HepG2 (cell line): ENCODE measurements around the gene MYL4. TPM values are rescaled to one million over a fixed set of nuclear protein-coding genes. Genes with fewer than 3 reads are reported as not detected.

Source experiments
- CBX2 ChIP-seq, 2 experiments: fragments of 200-600 bp in 1 of 2; sonication (generic); formaldehyde crosslinking in 1 of 2; IDR thresholded peaks; 2 replicates each; pipeline versions ENCODE4 v1.7.0 to v1.8.1; 2018 to 2022; ENCODE audit warnings: low read depth in 2 of 2, low read length in 1 of 2, mild to moderate bottlenecking in 1 of 2, missing genetic modification reagents in 1 of 2
- CEBPB ChIP-seq: IDR thresholded peaks from 2 replicates; pipeline ENCODE4 v1.6.1; 2011; ENCODE audit warnings: low read depth, low read length, improper control_type of control experiment, borderline replicate concordance
- HNRNPLL ChIP-seq: fragments of 200-400 bp; formaldehyde crosslinking; IDR thresholded peaks from 2 replicates; pipeline ENCODE4 v1.6.1; 2017; ENCODE audit warnings: mild to moderate bottlenecking, low read depth, low read length; ENCODE audit not compliant: poor library complexity, severe bottlenecking
- MEIS2 ChIP-seq: sonication (generic); formaldehyde crosslinking; IDR thresholded peaks from 2 replicates; pipeline ENCODE4 v1.9.0; 2021; ENCODE audit warnings: mild to moderate bottlenecking, missing genetic modification reagents
- MYC ChIP-seq: sonication (generic); formaldehyde crosslinking; IDR thresholded peaks from 2 replicates; pipeline ENCODE4 v1.9.0; 2021; ENCODE audit warnings: missing genetic modification reagents, borderline replicate concordance
- NAIF1 ChIP-seq: sonication (generic); formaldehyde crosslinking; IDR thresholded peaks from 2 replicates; pipeline ENCODE4 v1.5.0; 2020; ENCODE audit warnings: mild to moderate bottlenecking, missing genetic modification reagents, borderline replicate concordance
- PTBP1 ChIP-seq: fragments of 200-400 bp; formaldehyde crosslinking; IDR thresholded peaks from 2 replicates; pipeline ENCODE4 v1.6.1; 2018; ENCODE audit warnings: low read length, low read depth; ENCODE audit not compliant: poor library complexity, severe bottlenecking
- RAD21 ChIP-seq: fragments of 450-650 bp; formaldehyde crosslinking; IDR thresholded peaks from 2 replicates; pipeline ENCODE4 v1.5.0; 2020; ENCODE audit warnings: mild to moderate bottlenecking
- RBM39 ChIP-seq: fragments of 200-400 bp; formaldehyde crosslinking; IDR thresholded peaks from one replicate; pipeline ENCODE4 v1.6.1; 2018; ENCODE audit warnings: antibody characterized with exemption, mild to moderate bottlenecking, low read depth, low read length; ENCODE audit not compliant: poor library complexity, severe bottlenecking
- REPIN1 ChIP-seq: sonication (generic); formaldehyde crosslinking; IDR thresholded peaks from 2 replicates; pipeline ENCODE4 v1.8.0; 2022; ENCODE audit warnings: missing genetic modification reagents, low read depth, mild to moderate bottlenecking, borderline replicate concordance
- YY1 ChIP-seq: IDR thresholded peaks from 2 replicates; pipeline ENCODE4 v1.6.1; 2011; ENCODE audit warnings: low read length, low read depth, moderate library complexity, mild to moderate bottlenecking; ENCODE audit not compliant: insufficient read depth, insufficient replicate concordance
- ZFP36L2 ChIP-seq: sonication (generic); formaldehyde crosslinking; IDR thresholded peaks from 2 replicates; pipeline ENCODE4 v1.4.0; 2020; ENCODE audit warnings: missing genetic modification reagents
- ZFY ChIP-seq: sonication (generic); formaldehyde crosslinking; IDR thresholded peaks from 2 replicates; pipeline ENCODE4 v1.4.0; 2020; ENCODE audit warnings: missing genetic modification reagents
- ZNF256 ChIP-seq: sonication (generic); formaldehyde crosslinking; conservative IDR thresholded peaks from 2 replicates; pipeline ENCODE4 v1.4.0; 2020; ENCODE audit warnings: missing genetic modification reagents
- ZNF263 ChIP-seq: sonication (generic); formaldehyde crosslinking; IDR thresholded peaks from 2 replicates; pipeline ENCODE4 v1.4.0; 2020; ENCODE audit warnings: missing genetic modification reagents
- ZNF264 ChIP-seq: sonication (generic); formaldehyde crosslinking; IDR thresholded peaks from 2 replicates; pipeline ENCODE4 v1.4.0; 2020; ENCODE audit warnings: missing genetic modification reagents
- ZNF496 ChIP-seq: sonication (generic); formaldehyde crosslinking; IDR thresholded peaks from 2 replicates; pipeline ENCODE4 v1.8.1; 2023; ENCODE audit warnings: mild to moderate bottlenecking, moderate library complexity, missing genetic modification reagents; ENCODE audit not compliant: insufficient replicate concordance
- ZNF747 ChIP-seq: sonication (generic); formaldehyde crosslinking; IDR thresholded peaks from 2 replicates; pipeline ENCODE4 v1.8.1; 2023; ENCODE audit warnings: missing genetic modification reagents, mild to moderate bottlenecking, borderline replicate concordance
- ZNF879 ChIP-seq: sonication (generic); formaldehyde crosslinking; IDR thresholded peaks from 2 replicates; pipeline ENCODE4 v1.8.1; 2023; ENCODE audit warnings: missing genetic modification reagents
- polyA plus RNA-seq, 8 experiments: library from polyadenylated mRNA; depleted of rRNA in 3 of 8; stranded (reverse) in 7 of 8; unstranded in 1 of 8; fragments of >200 nt; fragmentation: Illumina TruSeq in 4 of 8; extraction: Trizol in 4 of 8; gene quantifications; 2 replicates each; pipeline versions ENCODE4 v1.2.1 to v1.2.3, GENCODE V29; 2011 to 2016; ENCODE audit warnings: low read depth in 4 of 8, missing spikeins in 1 of 8, mixed read lengths in 1 of 8; ENCODE audit not compliant: insufficient read depth in 1 of 8
- total RNA-seq, 5 experiments: library from RNA; depleted of rRNA; stranded (reverse); fragments of >200 nt; fragmentation: Illumina TruSeq; extraction: Trizol; gene quantifications; 2 replicates each; pipeline ENCODE4 v1.2.3, GENCODE V29; 2016; ENCODE audit warnings: low read depth in 1 of 5
- TF ChIP-seq, protein P1 (sequence below): sonication (generic); formaldehyde crosslinking; conservative IDR thresholded peaks from 2 replicates; pipeline ENCODE4 v1.8.0; 2022; ENCODE audit warnings: mild to moderate bottlenecking, moderate library complexity, missing genetic modification reagents
- TF ChIP-seq, protein P2 (sequence below): sonication (generic); formaldehyde crosslinking; IDR thresholded peaks from 2 replicates; pipeline ENCODE4 v1.4.0; 2020; ENCODE audit warnings: low read depth, mild to moderate bottlenecking, missing genetic modification reagents
- TF ChIP-seq, protein P3 (sequence below): IDR thresholded peaks from 2 replicates; pipeline ENCODE4 v1.6.1; 2012; ENCODE audit warnings: inconsistent platforms
- TF ChIP-seq, protein P4 (sequence below): sonication (generic); formaldehyde crosslinking; IDR thresholded peaks from 2 replicates; pipeline ENCODE4 v1.5.0; 2020; ENCODE audit warnings: mild to moderate bottlenecking, low read depth, missing genetic modification reagents, borderline replicate concordance
- TF ChIP-seq, protein P5 (sequence below): sonication (generic); formaldehyde crosslinking; IDR thresholded peaks from 2 replicates; pipeline ENCODE4 v1.8.0; 2022; ENCODE audit warnings: mild to moderate bottlenecking, missing genetic modification reagents, moderate library complexity

The MYL4 gene
- total and polyA plus RNA-seq, 2 of the 13 experiments (the other 11 are each of a cell fraction or from before 2014, with no cell fraction given) = not detected

DNA sequence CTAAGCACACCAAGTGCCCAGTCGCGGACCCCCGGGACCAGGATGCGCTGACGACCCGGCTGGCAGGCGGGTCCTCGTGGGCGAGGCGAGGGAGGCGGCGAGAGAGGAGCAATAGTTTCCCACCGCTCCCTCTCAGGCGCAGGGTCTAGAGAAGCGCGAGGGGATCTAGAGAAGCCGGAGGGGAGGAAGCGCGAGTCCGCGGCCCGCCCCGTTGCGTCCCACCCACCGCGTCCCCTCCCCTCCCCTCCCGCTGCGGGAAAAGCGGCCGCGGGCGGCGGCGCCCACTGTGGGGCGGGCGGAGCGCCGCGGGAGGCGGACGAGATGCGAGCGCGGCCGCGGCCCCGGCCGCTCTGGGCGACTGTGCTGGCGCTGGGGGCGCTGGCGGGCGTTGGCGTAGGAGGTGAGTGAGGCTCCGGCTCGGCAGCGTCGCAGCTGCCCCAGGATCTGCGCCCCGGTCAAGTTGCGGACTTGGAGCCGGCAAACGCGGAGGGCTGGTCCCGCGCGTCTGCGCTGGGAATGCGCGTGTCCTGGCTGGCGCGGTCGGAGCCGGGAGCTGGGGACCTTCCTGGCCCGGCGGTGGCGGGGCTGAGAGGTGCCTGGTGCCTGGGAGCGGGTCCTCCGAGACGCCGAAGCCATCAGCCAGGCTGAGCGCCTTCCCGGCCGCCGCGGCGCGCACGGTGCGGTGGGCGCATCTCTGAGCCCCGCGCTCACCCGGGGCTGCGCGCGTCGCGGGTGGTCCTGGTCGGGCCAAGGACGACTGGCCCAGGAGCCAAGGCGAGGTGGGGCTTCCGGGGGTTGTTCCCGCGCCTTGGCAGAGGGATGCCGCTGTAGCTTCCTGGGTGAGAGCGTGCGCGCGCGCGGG, 44.6 kb downstream of the MYL4 start, which contains the start of gene ITGB3 (continued):
- TF ChIP-seq REPIN1 (CRISPR knock-in tag) = no peak
- no peak for TF ChIP-seq PTBP1
- TF ChIP-seq RBM39 = peak; percentile 80
- TF ChIP-seq CEBPB = no peak
- TF ChIP-seq RAD21 (CRISPR knock-in tag) = peak; percentile 70
- TF ChIP-seq, protein P1, sequence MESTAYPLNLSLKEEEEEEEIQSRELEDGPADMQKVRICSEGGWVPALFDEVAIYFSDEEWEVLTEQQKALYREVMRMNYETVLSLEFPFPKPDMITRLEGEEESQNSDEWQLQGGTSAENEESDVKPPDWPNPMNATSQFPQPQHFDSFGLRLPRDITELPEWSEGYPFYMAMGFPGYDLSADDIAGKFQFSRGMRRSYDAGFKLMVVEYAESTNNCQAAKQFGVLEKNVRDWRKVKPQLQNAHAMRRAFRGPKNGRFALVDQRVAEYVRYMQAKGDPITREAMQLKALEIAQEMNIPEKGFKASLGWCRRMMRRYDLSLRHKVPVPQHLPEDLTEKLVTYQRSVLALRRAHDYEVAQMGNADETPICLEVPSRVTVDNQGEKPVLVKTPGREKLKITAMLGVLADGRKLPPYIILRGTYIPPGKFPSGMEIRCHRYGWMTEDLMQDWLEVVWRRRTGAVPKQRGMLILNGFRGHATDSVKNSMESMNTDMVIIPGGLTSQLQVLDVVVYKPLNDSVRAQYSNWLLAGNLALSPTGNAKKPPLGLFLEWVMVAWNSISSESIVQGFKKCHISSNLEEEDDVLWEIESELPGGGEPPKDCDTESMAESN (CRISPR knock-in tag) = peak; percentile 58
- peak; percentile 39; the same call in 1 of the 2 replicates for TF ChIP-seq MYC (CRISPR knock-in tag)
- TF ChIP-seq CBX2 (IDR thresholded peaks at IDR 0.05; ENCODE audit: low read depth, low read length) = no peak
- TF ChIP-seq CBX2 (CRISPR knock-in tag; IDR thresholded peaks at IDR 0.05; ENCODE audit: low read depth) = no peak; the same call in 1 of the 2 replicates
- no peak for TF ChIP-seq ZNF264
- TF ChIP-seq ZNF747 (CRISPR knock-in tag) = no peak
- peak; percentile 96 for TF ChIP-seq HNRNPLL
- TF ChIP-seq, protein P2, sequence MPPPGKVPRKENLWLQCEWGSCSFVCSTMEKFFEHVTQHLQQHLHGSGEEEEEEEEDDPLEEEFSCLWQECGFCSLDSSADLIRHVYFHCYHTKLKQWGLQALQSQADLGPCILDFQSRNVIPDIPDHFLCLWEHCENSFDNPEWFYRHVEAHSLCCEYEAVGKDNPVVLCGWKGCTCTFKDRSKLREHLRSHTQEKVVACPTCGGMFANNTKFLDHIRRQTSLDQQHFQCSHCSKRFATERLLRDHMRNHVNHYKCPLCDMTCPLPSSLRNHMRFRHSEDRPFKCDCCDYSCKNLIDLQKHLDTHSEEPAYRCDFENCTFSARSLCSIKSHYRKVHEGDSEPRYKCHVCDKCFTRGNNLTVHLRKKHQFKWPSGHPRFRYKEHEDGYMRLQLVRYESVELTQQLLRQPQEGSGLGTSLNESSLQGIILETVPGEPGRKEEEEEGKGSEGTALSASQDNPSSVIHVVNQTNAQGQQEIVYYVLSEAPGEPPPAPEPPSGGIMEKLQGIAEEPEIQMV (CRISPR knock-in tag) = peak; percentile 57; the same call in 1 of the 2 replicates
- TF ChIP-seq MEIS2 = peak; percentile 42; the same call in 1 of the 2 replicates
- TF ChIP-seq ZFY = peak; percentile 42; the same call in 1 of the 2 replicates
- TF ChIP-seq ZFP36L2 = no peak
- TF ChIP-seq, protein P3, sequence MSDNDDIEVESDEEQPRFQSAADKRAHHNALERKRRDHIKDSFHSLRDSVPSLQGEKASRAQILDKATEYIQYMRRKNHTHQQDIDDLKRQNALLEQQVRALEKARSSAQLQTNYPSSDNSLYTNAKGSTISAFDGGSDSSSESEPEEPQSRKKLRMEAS = peak; percentile 25; the same call in 1 of the 2 replicates
- TF ChIP-seq, protein P4, sequence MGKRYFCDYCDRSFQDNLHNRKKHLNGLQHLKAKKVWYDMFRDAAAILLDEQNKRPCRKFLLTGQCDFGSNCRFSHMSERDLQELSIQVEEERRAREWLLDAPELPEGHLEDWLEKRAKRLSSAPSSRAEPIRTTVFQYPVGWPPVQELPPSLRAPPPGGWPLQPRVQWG (CRISPR knock-in tag) = no peak
- TF ChIP-seq ZNF879 (CRISPR knock-in tag) = 0 out of 2 replicates have a peak, but pooled peaks have one; percentile 29
- 0 out of 2 replicates have a peak, but pooled peaks have one; percentile 27 for TF ChIP-seq NAIF1 (CRISPR knock-in tag)
- 0 out of 2 replicates have a peak, but pooled peaks have one; percentile 28 for TF ChIP-seq ZNF263 (CRISPR knock-in tag)
- TF ChIP-seq ZNF496 (CRISPR knock-in tag) = no peak
- TF ChIP-seq ZNF256 (CRISPR knock-in tag) = no peak
- TF ChIP-seq YY1 = peak; percentile 45
- TF ChIP-seq, protein P5, sequence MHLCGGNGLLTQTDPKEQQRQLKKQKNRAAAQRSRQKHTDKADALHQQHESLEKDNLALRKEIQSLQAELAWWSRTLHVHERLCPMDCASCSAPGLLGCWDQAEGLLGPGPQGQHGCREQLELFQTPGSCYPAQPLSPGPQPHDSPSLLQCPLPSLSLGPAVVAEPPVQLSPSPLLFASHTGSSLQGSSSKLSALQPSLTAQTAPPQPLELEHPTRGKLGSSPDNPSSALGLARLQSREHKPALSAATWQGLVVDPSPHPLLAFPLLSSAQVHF (CRISPR knock-in tag) = no peak
